GM23248 (cell line): ENCODE measurements around the gene PTHLH.

Source experiments
- EZH2 ChIP-seq: fragments of 200-600 bp; sonication (generic); IDR thresholded peaks from 2 replicates; pipeline ENCODE4 v1.6.1; 2018; ENCODE audit warnings: antibody characterized with exemption, mild to moderate bottlenecking; ENCODE audit not compliant: insufficient read depth, poor library complexity, severe bottlenecking
- EZH2phosphoT487 ChIP-seq: fragments of 200-600 bp; sonication (generic); IDR thresholded peaks from 2 replicates; pipeline ENCODE4 v1.6.1; 2018; ENCODE audit warnings: antibody characterized with exemption, moderate library complexity, mild to moderate bottlenecking, low read depth; ENCODE audit not compliant: insufficient read depth

- no peak for TF ChIP-seq EZH2
- TF ChIP-seq EZH2phosphoT487 = no peak
These were observed 3.4 kb downstream of the PTHLH start for GRCh38 chr12:27968972-27969623.
